ENCODE results near the gene FAM114A1.
"Not testable (repeated sequence)": the region's sequence is repeated elsewhere in the genome, so short reads cannot be mapped to it uniquely, and the experiment has no call there.

FAM114A1 gene

GRCh38 chr4:38979081-38979480 is 111.5 kb downstream of the FAM114A1 start:
- DNase-seq, result no peak

- no peak for DNase-seq
Observed at GRCh38 chr4:38979511-38980230, 112.1 kb downstream of the FAM114A1 start.

DNA sequence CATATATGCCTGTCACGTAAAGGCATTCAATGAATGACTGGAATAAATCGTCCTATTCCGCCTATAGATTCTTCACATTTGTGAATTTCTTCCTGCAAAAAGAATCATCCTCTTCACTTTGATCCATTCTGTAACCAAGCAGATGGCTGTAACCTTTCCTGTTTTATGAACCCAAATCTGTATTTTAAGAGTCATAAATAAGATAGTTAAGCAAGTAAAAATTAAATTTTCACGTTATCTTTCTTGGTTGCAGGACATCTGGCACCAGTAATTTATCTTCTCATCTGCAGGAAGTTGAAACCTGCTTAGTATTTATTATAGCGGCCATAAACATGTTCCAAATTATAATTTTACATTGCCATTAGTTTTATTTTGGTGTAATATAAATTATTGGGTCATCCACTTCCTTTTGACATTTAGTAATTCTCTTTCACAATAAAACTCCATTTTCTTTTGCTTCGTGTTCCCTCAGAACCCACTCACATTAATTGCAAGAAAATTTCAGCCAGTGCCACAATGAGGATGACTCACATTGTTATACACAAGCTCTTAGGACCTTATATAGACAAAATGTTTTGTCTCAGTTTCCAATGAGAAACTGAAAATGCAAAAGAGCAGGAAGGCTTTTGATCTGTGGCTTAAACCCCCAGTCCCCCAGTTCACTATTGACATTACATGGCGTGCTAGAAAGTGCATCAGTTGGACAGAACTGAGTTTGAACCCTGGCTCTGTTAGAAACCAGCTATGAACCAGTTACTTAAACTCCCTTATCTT is 113.5 kb downstream of the FAM114A1 start:
- no peak for DNase-seq

GRCh38 chr4:38982361-38983095 is 114.9 kb downstream of the FAM114A1 start:
- DNase-seq, result no peak

DNA sequence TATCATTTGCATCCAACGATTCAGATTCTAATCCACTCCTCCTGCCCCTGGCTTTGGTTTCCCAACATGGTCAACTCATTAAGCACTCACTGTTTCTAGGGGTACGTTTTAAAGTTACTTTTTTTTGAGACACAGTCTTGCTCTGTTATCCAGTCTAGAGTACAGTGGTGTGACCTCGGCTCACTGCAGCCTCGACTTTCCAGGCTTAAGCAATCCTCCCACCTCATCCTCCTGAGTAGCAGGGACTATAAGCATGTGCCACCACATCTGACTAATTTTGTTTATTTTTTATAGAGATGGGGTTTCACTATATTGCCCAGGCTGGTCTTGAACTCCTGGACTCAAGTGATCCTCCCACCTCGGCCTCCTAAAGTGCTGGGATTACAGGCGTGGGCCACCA is 115.7 kb downstream of the FAM114A1 start:
- no peak for DNase-seq

GRCh38 chr4:38983787-38984598 is 116.4 kb downstream of the FAM114A1 start:
- DNase-seq, result no peak

GRCh38 chr4:38985410-38986100 is 117.9 kb downstream of the FAM114A1 start:
- DNase-seq, result no peak

DNA sequence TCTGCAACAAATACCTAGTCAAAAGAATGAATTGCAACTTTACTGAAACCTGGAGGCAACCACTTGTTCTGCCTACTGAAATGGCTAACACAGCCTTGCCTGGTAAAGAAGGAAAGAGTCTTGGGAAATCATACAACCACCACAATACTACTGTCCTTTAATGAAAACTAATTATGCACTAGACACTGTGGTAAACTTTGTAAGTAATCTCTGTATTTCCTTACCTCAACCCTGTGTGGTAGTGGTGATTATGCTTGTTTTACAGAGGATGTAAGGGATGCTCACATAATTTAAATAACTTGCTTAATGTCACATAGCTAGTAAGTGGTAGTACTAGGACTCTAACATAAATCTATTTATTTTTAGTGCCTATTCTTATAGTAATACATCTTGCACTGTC is 119.9 kb downstream of the FAM114A1 start:
- no peak for DNase-seq

DNA sequence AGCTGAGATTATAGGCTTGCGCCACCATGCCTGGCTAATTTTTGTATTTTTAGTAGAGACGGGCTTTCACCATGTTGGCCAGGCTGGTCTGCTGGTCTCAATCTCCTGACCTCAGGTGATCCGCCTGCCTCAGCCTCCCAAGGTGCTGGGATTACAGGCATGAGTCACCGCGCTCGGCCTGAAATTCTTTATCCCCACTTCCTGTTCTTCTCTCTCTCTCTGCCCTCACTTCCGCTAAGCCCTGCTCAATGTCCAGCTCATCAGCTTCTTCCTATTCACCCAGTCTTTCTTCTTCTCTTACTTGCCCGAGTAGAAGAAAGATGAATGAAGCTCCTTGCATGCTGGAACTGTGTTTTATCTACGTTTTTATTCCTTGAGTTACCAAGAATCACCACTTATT is 120.7 kb downstream of the FAM114A1 start:
- not testable (repeated sequence) for DNase-seq

DNA sequence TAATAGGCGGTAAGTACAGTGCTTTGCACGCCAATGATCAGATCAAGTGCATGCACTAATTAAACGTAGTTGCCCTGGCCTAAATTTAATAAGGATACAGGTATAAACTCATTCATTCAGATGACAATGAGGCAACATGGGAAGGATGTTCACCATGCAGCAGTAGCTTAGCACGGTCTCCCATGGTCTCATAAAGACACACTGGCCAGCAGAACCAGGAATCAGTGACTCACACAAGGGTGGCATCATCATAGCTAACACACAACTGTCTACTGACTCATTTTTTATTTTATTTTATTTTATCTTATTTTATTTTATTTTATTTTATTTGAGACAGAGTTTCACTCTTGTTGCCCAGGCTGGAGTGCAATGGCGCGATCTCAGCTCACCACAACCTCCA is 121.9 kb downstream of the FAM114A1 start:
- DNase-seq, result no peak

DNA sequence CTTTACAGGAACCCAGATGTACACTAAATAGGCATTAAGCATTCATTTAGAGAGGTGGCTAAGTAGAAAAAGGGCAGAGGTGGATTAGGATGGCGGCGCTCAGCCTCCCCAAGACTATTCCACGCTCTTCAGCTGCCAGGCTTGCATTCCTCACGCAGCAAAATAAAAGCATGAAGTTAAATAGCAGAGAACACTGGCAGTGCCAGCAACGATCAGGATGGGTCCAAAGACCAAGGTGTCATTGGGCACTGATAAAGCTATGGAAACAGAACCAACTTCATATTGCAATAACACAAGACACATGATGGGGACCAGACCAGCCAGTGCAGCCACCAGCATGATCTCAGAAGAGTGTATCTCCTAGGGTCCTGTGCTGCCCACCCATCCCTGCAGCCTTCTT is 122.6 kb downstream of the FAM114A1 start:
- DNase-seq, result no peak

- DNase-seq, result no peak
Observed at GRCh38 chr4:38993683-38994082, 126.1 kb downstream of the FAM114A1 start.

DNA sequence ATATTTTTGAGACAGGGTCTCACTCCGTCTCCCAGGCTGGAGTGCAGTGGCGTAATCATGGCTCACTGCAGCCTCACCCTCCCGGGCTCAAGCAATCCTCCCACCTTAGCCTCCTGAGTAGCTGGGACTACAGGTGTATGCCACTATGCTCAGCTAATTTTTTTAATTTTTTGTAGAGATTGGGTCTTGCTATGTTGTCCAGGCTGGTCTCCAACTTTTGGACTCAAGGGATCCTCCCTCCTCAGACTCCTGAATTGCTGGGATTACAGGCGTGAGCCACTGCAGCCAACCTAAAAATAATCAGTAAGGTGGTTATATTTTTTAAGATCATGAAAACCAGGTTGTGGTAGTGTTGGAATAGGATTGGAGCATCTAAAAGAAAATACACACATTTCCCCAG is 126.5 kb downstream of the FAM114A1 start:
- no peak for DNase-seq

Measured in activated naive CD4-positive, alpha-beta T cell (primary cell).